GM10847 (cell line): ENCODE results near the gene NLRC4.

Source experiments
- POLR2A ChIP-seq: IDR thresholded peaks from 2 replicates; pipeline ENCODE4 v1.6.1; 2011; ENCODE audit not compliant: insufficient read length; ENCODE audit errors: extremely low read depth

The NLRC4 gene, protein sequence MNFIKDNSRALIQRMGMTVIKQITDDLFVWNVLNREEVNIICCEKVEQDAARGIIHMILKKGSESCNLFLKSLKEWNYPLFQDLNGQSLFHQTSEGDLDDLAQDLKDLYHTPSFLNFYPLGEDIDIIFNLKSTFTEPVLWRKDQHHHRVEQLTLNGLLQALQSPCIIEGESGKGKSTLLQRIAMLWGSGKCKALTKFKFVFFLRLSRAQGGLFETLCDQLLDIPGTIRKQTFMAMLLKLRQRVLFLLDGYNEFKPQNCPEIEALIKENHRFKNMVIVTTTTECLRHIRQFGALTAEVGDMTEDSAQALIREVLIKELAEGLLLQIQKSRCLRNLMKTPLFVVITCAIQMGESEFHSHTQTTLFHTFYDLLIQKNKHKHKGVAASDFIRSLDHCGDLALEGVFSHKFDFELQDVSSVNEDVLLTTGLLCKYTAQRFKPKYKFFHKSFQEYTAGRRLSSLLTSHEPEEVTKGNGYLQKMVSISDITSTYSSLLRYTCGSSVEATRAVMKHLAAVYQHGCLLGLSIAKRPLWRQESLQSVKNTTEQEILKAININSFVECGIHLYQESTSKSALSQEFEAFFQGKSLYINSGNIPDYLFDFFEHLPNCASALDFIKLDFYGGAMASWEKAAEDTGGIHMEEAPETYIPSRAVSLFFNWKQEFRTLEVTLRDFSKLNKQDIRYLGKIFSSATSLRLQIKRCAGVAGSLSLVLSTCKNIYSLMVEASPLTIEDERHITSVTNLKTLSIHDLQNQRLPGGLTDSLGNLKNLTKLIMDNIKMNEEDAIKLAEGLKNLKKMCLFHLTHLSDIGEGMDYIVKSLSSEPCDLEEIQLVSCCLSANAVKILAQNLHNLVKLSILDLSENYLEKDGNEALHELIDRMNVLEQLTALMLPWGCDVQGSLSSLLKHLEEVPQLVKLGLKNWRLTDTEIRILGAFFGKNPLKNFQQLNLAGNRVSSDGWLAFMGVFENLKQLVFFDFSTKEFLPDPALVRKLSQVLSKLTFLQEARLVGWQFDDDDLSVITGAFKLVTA

GRCh38 chr2:32264422-32265105 is at the start of gene NLRC4:
TSS of gene NLRC4 (minus strand) at chr2:32264886. CDS start at chr2:32256775, 8,111 bp downstream.
- no peak for TF ChIP-seq POLR2A

GRCh38 chr2:32310577-32310976 is 45.9 kb upstream of the NLRC4 start:
- TF ChIP-seq POLR2A = no peak

GRCh38 chr2:32291746-32292145 is 27.1 kb upstream of the NLRC4 start:
- TF ChIP-seq POLR2A = no peak

GRCh38 chr2:32290000-32290339 is 25.3 kb upstream of the NLRC4 start:
- no peak for TF ChIP-seq POLR2A

DNA sequence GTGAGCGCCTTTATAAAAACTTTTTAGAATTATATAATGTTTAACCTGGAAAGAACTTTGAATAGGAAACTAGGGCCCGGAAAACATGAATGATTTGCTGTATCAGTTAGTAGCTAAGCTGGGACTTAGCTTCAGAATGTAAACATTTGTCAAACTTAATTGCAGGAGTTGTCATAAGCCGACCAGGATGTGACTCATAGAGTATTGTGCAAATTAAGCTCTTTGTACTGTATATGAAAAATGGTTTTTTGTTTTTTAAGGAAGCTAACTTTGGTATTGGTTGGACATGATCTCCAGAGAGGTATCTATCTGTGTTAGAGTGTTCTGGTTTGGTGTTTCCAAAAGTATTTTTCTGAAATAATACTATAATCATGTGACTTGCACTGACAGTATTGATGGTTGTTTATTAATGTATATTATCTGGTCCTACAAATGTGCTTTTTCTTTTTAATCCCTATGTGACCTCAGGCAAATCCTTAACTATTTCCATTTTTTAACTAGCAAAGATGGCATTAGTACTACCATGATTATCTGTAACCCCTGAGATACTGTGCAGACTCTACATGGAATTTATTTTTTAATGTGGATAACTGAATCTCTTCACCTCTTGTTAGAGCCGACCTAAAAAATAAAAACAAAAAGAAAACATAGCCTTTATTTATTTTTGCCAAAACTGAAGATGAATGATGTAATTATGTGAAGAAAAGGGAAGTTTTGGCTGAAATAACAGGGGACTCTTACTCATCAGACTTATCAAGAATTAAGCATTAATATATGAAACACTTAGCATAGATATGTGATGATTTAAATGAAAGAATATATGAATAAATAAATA is 24.7 kb upstream of the NLRC4 start:
- TF ChIP-seq POLR2A = no peak

GRCh38 chr2:32284321-32284720 is 19.6 kb upstream of the NLRC4 start:
- TF ChIP-seq POLR2A = no peak

- TF ChIP-seq POLR2A = no peak
These were observed 13.8 kb upstream of the NLRC4 start for GRCh38 chr2:32278478-32278853.

- peak; percentile 70 for TF ChIP-seq POLR2A
These were observed 13.2 kb upstream of the NLRC4 start, which contains the start of gene YIPF4 for GRCh38 chr2:32277674-32278477. TSS of gene YIPF4 (plus strand) at chr2:32277904. CDS start at chr2:32278156, 252 bp downstream.

- TF ChIP-seq POLR2A = no peak
These were observed 12.6 kb upstream of the NLRC4 start for GRCh38 chr2:32277363-32277673.

GRCh38 chr2:32274289-32274688 is 9.6 kb upstream of the NLRC4 start:
- TF ChIP-seq POLR2A = no peak

GRCh38 chr2:32272279-32272678 is 7.6 kb upstream of the NLRC4 start:
- TF ChIP-seq POLR2A = no peak

GRCh38 chr2:32271063-32271462 is 6.4 kb upstream of the NLRC4 start:
- TF ChIP-seq POLR2A = no peak

- no peak for TF ChIP-seq POLR2A
These were observed 2.6 kb downstream of the NLRC4 start for GRCh38 chr2:32262105-32262504.

- no peak for TF ChIP-seq POLR2A
These were observed 4.3 kb downstream of the NLRC4 start for GRCh38 chr2:32260376-32260775.
